NCI-H748 treated with DMSO at 0.1 percent for 48 hours (cell line): ENCODE results near the gene SLC25A15.
"Not testable (repeated sequence)": the region's sequence is repeated elsewhere in the genome, so short reads cannot be mapped to it uniquely, and the experiment has no call there.

Experiments used
- DNase-seq: peaks from one replicate; lab custom pipeline; 2025; lab: John Stamatoyannopoulos, UW

The SLC25A15 gene

DNA sequence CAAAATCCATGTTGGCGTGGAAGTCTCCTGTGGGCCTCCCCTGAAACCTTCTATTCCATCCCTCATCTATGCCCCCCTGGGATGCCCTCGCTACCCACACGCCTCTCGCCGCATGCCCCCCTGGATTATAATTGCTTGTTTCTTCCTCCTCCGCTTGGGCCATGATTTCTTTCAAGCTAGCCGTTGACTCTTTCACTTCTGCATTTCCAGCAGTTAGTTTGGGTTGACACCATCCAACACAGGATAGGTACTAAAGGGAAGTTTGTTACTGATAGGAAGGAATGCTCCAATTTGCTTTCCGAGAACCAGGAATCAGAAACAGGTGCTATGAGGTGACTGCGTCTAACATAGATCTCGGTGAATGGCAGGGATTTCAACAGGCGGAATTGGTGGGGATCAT lies 7.7 kb upstream of the SLC25A15 start:
- no peak for DNase-seq

DNA sequence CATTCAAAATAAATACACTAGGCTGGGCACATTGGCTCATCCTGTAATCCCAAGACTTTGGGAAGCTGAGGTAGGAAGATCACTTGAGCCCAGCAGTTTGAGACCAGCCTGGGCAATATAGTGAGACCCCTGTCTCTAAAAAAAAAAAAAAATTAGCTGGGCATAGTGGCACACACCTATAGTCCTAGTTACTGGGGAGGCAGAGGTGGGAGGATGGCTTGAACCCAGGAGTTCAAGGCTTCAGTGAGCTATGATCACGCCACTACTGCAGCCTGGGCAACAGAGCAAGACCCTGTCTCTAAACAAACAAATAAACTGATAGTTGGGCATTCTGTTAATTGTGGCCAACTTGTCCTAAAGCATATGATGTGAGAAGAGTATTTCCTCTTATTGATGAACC lies 6.4 kb upstream of the SLC25A15 start:
- DNase-seq: not testable (repeated sequence)

DNA sequence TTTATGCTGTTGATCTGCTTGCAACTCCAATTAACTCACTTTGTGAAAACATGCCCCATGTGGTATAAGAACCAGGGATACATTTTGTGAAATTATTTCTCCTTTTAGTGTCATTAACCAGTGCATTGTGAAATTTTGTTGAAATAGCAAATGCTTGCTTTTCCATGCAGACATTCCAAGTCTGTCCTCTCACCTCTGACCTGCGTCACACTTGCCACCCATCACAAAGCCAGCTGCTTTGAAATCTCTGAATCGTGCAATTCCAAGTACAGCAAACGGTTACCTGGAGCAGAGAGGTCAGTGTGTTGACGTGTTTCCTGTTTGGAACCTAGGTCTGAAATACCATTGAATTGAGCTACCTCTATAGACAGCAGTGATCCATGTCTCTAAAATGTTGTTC lies 4.9 kb upstream of the SLC25A15 start:
- DNase-seq: no peak

- no peak for DNase-seq
Observed at GRCh38 chr13:40786568-40786996, 2.8 kb upstream of the SLC25A15 start.

DNA sequence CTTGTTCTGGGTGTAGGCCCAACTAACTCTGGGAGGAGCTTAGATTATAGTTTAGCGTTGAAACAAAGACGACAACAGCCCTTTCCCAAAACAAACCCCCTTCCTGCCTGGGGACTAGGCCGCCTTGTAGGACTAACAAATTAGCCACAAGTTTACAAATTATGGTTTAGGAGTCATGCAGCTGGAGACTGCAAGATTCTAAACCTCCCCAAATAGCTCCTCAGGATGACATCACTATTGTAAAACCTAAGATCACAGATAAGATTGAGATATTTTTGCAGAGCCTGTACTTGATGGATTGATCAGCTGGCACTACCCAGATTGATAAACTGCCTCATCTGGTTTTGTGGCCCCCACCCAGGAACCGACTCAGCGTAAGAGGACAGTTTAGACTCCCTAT lies 2.3 kb upstream of the SLC25A15 start:
- no peak for DNase-seq

DNA sequence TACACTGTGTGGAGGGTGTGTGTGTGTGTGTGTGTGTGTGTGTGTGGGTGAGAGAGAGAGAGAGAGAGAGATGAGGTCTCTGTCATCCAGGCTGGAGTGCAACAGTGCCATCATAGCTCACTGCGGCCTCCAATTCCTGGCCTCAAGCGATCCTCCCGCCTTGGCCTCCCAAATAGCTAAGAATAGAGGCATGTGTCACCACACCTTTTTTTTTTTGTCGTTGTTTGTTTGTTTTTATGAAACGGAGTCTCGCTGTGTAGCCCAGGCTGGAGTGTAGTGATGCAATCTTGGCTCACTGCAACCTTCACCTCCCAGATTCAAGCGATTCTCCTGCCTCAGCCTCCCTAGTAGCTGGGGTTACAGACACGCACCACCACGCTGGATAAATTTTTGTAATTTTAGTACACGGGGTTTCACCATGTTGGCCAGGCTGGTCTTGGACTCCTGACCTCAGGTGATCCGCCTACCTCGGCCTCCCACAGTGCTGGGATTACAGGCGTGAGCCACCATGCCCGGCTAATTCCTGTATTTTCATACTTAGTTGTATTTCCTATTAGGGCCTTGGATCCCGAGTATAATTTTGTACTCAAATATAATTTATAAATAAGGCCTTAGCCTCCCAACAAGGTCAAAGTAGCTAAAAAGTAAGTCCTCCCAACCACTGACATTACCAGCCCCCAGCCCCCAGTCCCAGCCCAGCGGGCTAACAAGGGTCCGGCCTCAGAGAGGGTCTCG lies 704 bp upstream of the SLC25A15 start:
- not testable (repeated sequence) for DNase-seq

DNA sequence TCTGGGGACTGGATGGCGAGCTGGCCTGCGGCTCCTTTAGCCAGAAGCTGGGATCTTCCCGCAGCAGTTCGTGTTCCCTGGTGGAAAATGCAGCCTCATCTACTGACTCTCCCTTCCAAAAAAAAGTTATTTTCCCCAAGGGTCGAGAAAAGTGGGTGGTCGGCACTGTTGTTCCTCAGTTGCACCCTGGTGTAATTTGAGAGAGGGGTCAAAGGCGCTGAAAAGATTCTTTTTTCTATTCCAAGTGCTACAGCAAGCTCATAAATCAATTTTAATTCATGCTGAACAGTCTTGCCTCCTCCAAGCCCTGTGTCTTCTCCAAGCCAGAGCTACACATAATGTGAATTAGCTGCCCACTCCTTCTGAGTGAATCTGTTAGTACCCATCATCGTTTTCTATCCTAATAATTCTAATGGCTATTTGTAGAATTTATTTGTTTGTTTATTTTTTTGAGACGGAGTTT lies 774 bp downstream of the SLC25A15 start:
- no peak for DNase-seq

DNA sequence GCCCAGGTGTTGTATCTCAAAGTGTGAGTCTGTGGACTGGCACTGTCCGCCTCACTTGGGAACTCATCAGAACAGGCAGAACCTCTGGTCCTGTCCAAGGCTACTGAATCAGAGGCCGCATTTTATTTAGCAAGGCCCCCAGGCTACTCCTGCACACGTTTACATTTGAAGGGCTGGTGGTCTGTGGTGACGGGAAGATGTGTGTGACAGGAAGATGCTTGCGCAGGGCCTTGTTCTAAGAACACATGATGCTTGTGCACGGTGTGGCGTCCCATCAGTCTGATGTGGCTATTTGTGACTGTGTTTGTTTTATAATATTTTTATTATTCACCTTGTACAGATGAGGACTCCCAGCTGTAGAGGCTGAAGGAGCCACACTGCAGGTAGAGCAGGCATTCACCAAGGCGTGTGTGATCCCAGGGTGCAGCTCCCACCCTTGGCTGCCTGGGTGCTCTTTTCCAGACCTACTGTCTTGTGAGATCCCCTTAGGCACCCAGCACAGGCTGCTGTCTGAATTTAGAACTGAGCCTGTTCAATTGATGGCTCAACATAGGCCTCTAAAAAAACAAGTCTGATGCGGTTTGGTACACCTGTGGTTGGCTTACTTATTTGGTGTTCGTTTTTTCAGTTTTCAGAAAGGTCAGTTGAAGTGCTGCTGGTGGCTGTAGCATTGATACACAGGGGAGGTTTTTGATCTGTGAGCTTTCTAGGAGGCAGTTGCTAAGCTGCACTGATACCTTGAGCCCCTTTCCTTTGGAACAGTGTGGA lies 3.1 kb downstream of the SLC25A15 start:
- DNase-seq: no peak

- DNase-seq: no peak
Observed at GRCh38 chr13:40793339-40793738, 3.9 kb downstream of the SLC25A15 start.

GRCh38 chr13:40794414-40795368 lies 5.3 kb downstream of the SLC25A15 start:
- DNase-seq: no peak

DNA sequence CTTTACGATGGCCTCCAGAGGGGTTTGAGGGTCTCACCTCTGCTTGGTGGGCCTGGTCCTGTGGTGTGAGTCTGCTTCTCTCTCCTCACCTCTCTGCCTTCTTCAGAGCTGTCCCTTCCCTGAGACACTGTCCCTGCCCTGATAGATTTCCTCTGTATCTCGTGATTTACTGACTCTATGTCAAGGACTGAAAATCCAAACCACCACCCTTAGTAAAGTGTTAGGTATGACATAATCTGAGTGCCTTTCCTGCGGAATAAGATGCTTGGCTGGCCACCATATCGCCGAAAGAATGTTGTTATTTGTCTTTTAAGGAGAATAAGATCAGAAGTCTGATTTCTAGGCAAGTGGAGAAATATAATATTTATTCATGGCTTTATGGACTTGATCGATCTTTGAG lies 7.2 kb downstream of the SLC25A15 start:
- DNase-seq: no peak

DNA sequence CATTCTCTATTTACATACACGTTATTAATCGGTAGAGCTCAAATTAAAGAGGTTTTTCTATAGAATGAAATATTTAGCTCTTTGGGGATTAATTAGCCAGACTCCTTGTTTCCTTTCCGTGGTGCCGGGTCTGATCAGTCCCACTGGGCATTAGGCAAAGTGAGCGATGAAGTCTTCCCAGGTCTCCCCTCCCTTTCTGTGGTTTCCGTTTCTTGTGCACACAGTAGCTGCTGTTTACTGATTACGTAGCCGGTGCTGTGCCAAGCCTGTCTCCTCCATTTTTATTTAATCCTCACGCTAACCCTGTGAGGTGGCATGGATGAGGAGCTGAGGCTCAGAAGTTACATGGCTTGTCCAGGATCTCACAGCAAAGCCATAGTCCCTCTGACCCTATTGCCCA lies 9.0 kb downstream of the SLC25A15 start:
- no peak for DNase-seq

- no peak for DNase-seq
Observed at GRCh38 chr13:40799508-40799907, 10.1 kb downstream of the SLC25A15 start.

- DNase-seq: no peak
Observed at GRCh38 chr13:40800559-40800958, 11.1 kb downstream of the SLC25A15 start.

DNA sequence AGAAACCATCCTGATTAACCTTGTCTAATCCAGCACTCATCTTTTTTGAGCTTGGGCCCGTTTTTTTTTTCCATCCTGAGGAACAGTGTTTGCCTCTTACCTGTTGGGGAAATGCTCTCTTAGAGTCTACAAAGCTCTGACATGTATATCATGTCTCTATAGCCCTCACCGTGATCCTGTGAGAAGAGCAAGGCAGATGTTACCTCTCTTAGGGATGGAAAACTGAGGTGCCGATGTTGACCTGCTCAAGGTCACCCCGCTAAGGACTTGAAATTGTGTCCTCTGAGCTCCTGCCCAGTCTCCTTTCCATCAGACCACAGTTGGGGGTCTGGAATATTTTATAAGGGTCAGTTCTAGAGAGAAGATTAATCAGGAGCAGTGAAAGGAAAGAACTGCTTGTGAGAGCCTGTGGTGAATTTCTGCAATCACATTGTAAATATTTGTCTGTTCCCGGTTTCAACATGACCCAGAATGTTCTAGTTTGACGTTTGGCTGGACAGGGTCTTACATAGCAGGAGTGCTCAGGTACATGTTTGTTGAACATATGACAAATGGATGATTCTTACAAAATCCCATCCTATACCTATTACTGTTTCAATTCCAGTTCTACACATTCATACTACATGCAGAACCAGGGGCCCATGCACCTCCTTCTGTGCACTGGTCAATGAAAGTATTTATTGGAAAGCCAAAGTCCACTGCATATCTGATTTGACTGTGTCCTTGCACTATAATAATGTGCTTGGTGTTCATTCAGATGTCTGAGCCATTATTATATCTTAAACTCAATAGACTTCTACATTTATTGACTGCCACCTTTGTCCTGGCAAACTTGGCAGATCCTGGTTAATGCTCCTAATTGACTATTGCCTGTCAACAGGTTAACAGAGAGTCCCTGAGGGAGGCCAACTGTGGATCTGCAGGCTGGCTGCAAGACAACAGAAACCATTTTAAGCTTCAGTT lies 12.1 kb downstream of the SLC25A15 start:
- no peak for DNase-seq

GRCh38 chr13:40803316-40803715 lies 13.9 kb downstream of the SLC25A15 start:
- no peak for DNase-seq

DNA sequence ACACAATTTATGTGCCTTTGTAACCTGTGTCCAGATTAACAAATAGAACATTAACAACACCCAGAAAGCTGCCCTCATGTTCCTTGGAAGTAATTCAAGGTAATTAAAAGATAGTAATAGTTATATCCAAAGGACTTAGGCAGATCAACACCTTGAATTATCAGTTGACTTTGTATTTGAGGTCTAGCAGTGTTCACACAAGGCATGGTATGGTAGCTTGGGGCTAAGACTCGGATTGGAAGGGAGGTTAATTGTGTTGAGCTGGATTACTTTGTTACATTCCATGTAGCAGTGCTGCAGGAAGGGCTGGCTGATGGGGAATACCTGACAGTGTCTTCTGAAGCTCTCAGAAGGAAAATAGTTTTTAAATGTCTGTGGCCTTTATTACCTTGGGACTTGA lies 16.8 kb downstream of the SLC25A15 start:
- no peak for DNase-seq

- DNase-seq: no peak
Observed at GRCh38 chr13:40809471-40809870, 20.1 kb downstream of the SLC25A15 start.

GRCh38 chr13:40812102-40812501 lies 22.7 kb downstream of the SLC25A15 start:
- no peak for DNase-seq

GRCh38 chr13:40812724-40813445 lies 23.5 kb downstream of the SLC25A15 start:
- DNase-seq: no peak
